SK-N-SH (cell line): ENCODE results near the gene KCTD19. TPM values are rescaled to one million over a fixed set of nuclear protein-coding genes. Genes with fewer than 3 reads are reported as not detected.

Source experiments
- CTCF ChIA-PET: fragments of 300-600, 350-600 bp; formaldehyde crosslinking; extraction: SDS; loops from one replicate; lab custom pipeline; 2021; lab: Yijun Ruan, JAX
- POLR2A ChIA-PET: fragments of 350-600 bp; sonication (Branson Sonifier 250); formaldehyde crosslinking; extraction: SDS; loops from one replicate; lab custom pipeline; 2020; ENCODE audit warnings: antibody characterized with exemption, inconsistent platforms; lab: Yijun Ruan, JAX
- DNase-seq: peaks from one replicate; pipeline ENCODE4 v3.0.0; 2012
- H2AFZ ChIP-seq: fragments of 200-600 bp; sonication (generic); 2 replicates; pipeline ENCODE4 v1.8.1; 2016; ENCODE audit warnings: antibody characterized with exemption, mild to moderate bottlenecking, low read depth
- H3F3A ChIP-seq: fragments of 200-600 bp; sonication (generic); replicated peaks from 2 replicates; pipeline ENCODE3; 2016; ENCODE audit warnings: antibody characterized with exemption, mild to moderate bottlenecking; ENCODE audit not compliant: insufficient read depth
- H3K27ac ChIP-seq, 2 experiments: fragments of 200-500 bp in 1 of 2; fragments of 200-600 bp in 1 of 2; sonication (Bioruptor generic) in 1 of 2; sonication (generic), shearing (Covaris generic) in 1 of 2; 2 replicates each; pipeline versions ENCODE4 v1.5.1 to v1.6.1; 2014 to 2016; ENCODE audit warnings: low read depth in 2 of 2, inconsistent platforms in 1 of 2, low read length in 1 of 2, mild to moderate bottlenecking in 1 of 2, mixed read lengths in 1 of 2
- H3K27me3 ChIP-seq: fragments of 200-600 bp; sonication (generic), shearing (Covaris generic); 2 replicates; pipeline ENCODE4 v1.6.1; 2016; ENCODE audit warnings: mixed run types; ENCODE audit not compliant: insufficient read depth
- H3K36me3 ChIP-seq, 2 experiments: fragments of 200-500 bp in 1 of 2; fragments of 200-600 bp in 1 of 2; sonication (Bioruptor generic) in 1 of 2; sonication (generic) in 1 of 2; replicated peaks in 1 of 2; 2 replicates each; pipeline versions ENCODE3 to v1.5.1; 2014 to 2016; ENCODE audit warnings: low read length in 1 of 2, mild to moderate bottlenecking in 1 of 2; ENCODE audit not compliant: insufficient read depth in 2 of 2, control insufficient read depth in 1 of 2
- H3K4me1 ChIP-seq, 2 experiments: fragments of 200-500 bp in 1 of 2; fragments of 200-600 bp in 1 of 2; sonication (Bioruptor generic) in 1 of 2; sonication (generic), shearing (Covaris generic) in 1 of 2; 2 replicates each; pipeline versions ENCODE4 v1.5.1 to v1.6.1; 2014 to 2016; ENCODE audit warnings: low read depth in 1 of 2, low read length in 1 of 2, mixed run types in 1 of 2; ENCODE audit not compliant: insufficient read depth in 2 of 2, control insufficient read depth in 1 of 2
- H3K4me2 ChIP-seq: fragments of 200-600 bp; sonication (generic), shearing (Covaris generic); 2 replicates; pipeline ENCODE4 v1.6.1; 2017; ENCODE audit warnings: mixed run types
- H3K4me3 ChIP-seq, 2 experiments: fragments of 200-500 bp in 1 of 2; fragments of 200-600 bp in 1 of 2; sonication (Bioruptor generic) in 1 of 2; sonication (generic), shearing (Covaris generic) in 1 of 2; 2 replicates each; pipeline versions ENCODE4 v1.5.1 to v1.8.1; 2014 to 2016; ENCODE audit warnings: low read depth in 2 of 2, inconsistent platforms in 1 of 2, low read length in 1 of 2, mild to moderate bottlenecking in 1 of 2, mixed read lengths in 1 of 2, moderate library complexity in 1 of 2
- H3K79me2 ChIP-seq: fragments of 200-600 bp; sonication (generic); 2 replicates; pipeline ENCODE4 v1.8.1; 2017; ENCODE audit warnings: mild to moderate bottlenecking; ENCODE audit not compliant: insufficient read depth
- H3K9ac ChIP-seq: fragments of 200-600 bp; sonication (generic); 2 replicates; pipeline ENCODE4 v1.6.1; 2017; ENCODE audit warnings: mixed run types
- H3K9me2 ChIP-seq: fragments of 200-600 bp; sonication (generic); 2 replicates; pipeline ENCODE4 v1.6.1; 2017; ENCODE audit warnings: mixed run types
- H3K9me3 ChIP-seq: fragments of 200-600 bp; sonication (generic); 2 replicates; pipeline ENCODE4 v1.6.1; 2017; ENCODE audit warnings: mixed run types, mild to moderate bottlenecking, moderate library complexity
- H4K20me1 ChIP-seq: fragments of 200-600 bp; sonication (generic); 2 replicates; pipeline ENCODE4 v1.6.1; 2017; ENCODE audit warnings: mild to moderate bottlenecking, mixed run types; ENCODE audit not compliant: insufficient read depth
- CHD2 ChIP-seq: fragments of 150-350 bp; IDR thresholded peaks from 2 replicates; pipeline ENCODE4 v1.6.1; 2018; ENCODE audit warnings: low read length; ENCODE audit not compliant: partially characterized antibody
- ELF1 ChIP-seq: IDR thresholded peaks from 2 replicates; pipeline ENCODE4 v1.4.0; 2012
- EZH2phosphoT487 ChIP-seq: fragments of 200-600 bp; sonication (generic); IDR thresholded peaks from 2 replicates; pipeline ENCODE4 v1.6.1; 2017; ENCODE audit warnings: low read depth, mixed run types, mild to moderate bottlenecking, antibody characterized with exemption, moderate library complexity, borderline replicate concordance
- FOXM1 ChIP-seq: IDR thresholded peaks from 2 replicates; pipeline ENCODE4 v1.4.0; 2012; ENCODE audit warnings: low read depth, mild to moderate bottlenecking
- GATA2 ChIP-seq: sonication (generic); formaldehyde crosslinking; IDR thresholded peaks from 2 replicates; pipeline ENCODE4 v1.5.0; 2020; ENCODE audit warnings: mild to moderate bottlenecking, missing genetic modification reagents
- MEF2A ChIP-seq: IDR thresholded peaks from 2 replicates; pipeline ENCODE4 v1.4.0; 2012; ENCODE audit warnings: low read depth, borderline replicate concordance
- NFIC ChIP-seq: IDR thresholded peaks from 2 replicates; pipeline ENCODE4 v1.4.0; 2012; ENCODE audit warnings: borderline replicate concordance
- POLR2AphosphoS5 ChIP-seq: IDR thresholded peaks from 2 replicates; pipeline ENCODE4 v1.6.1; 2012; ENCODE audit warnings: low read depth, low read length
- RCOR1 ChIP-seq: fragments of 150-350 bp; IDR thresholded peaks from 2 replicates; pipeline ENCODE4 v1.6.1; 2017; ENCODE audit warnings: antibody characterized with exemption, low read length
- RFX5 ChIP-seq: IDR thresholded peaks from 2 replicates; pipeline ENCODE4 v1.6.1; 2012; ENCODE audit warnings: mild to moderate bottlenecking, improper control_type of control experiment, low read length
- RXRA ChIP-seq: IDR thresholded peaks from 2 replicates; pipeline ENCODE4 v1.4.0; 2012; ENCODE audit warnings: low read depth, mild to moderate bottlenecking, borderline replicate concordance
- SIN3A ChIP-seq: IDR thresholded peaks from 2 replicates; pipeline ENCODE4 v1.6.1; 2012; ENCODE audit warnings: low read depth, mild to moderate bottlenecking, low read length, moderate library complexity, borderline replicate concordance
- SMC3 ChIP-seq: IDR thresholded peaks from 2 replicates; pipeline ENCODE4 v1.6.1; 2012; ENCODE audit warnings: low read depth, low read length, improper control_type of control experiment
- TAF1 ChIP-seq: IDR thresholded peaks from 2 replicates; pipeline ENCODE4 v1.6.1; 2012; ENCODE audit warnings: low read depth, mild to moderate bottlenecking, low read length, moderate library complexity, borderline replicate concordance
- TCF12 ChIP-seq: IDR thresholded peaks from 2 replicates; pipeline ENCODE4 v1.4.0; 2012
- YY1 ChIP-seq: IDR thresholded peaks from 2 replicates; pipeline ENCODE4 v1.4.0; 2012; ENCODE audit warnings: low read depth, mild to moderate bottlenecking
- WGBS: methylation state at CpG from one replicate; pipeline ENCODE4 v1.1.6; 2017; ENCODE audit warnings: low lambda C conversion rate; 5-methylcytosine and 5-hydroxymethylcytosine counted together
- polyA plus RNA-seq, 3 experiments: library from polyadenylated mRNA; depleted of rRNA; stranded (reverse); fragments of >200 nt; gene quantifications; 2 replicates each; pipeline ENCODE4 v1.2.3, GENCODE V29; 2012
- TF ChIP-seq, protein P1 (sequence below): fragments of 150-350 bp; IDR thresholded peaks from 2 replicates; pipeline ENCODE4 v1.6.1; 2016; ENCODE audit warnings: mild to moderate bottlenecking, low read depth, low read length
- TF ChIP-seq, protein P2 (sequence below): IDR thresholded peaks from 2 replicates; pipeline ENCODE4; 2012
- TF ChIP-seq, protein P3 (sequence below): IDR thresholded peaks from 2 replicates; pipeline ENCODE4 v1.6.1; 2012; ENCODE audit warnings: mild to moderate bottlenecking, low read depth, low read length, moderate library complexity
- TF ChIP-seq, protein P4 (sequence below): fragments of 200-600 bp; sonication (generic); IDR thresholded peaks from 2 replicates; pipeline ENCODE4 v1.6.1; 2017; ENCODE audit warnings: antibody characterized with exemption, mild to moderate bottlenecking, moderate library complexity

KCTD19 gene
- polyA plus RNA-seq, 1 of the 3 experiments (the other 2 are of a cell fraction) = 1.8 TPM

DNA sequence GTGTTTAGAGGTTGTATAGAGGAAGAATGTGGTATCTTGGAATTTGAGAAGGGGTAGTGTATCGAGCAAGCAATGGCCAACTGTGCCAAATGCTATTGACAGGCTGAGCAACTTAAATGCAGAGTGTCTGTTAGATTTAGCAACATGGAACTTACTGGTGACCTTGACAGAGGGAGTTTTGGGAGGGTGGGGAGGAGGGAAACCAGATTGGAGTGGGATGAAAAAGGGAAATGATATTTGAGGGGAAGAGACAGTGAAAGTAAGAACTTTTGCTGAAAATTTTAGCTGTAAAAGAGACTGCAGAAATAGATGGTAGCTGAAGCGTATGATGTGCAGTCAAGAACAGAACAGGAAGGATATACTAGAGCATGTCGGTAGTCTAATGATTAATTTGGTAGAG, 1.2 kb upstream of the KCTD19 start:
- no peaks in the 10 kb centered on the region for H3K79me2 ChIP-seq
- no peaks in the 10 kb centered on the region for H3K9me2 ChIP-seq
- DNase-seq = no peak
- no peaks in the 10 kb centered on the region for H3K27me3 ChIP-seq
- H3K4me3 ChIP-seq = no peak overlapping the region
- H3K4me2 ChIP-seq = no peak overlapping the region
- 80% methylated on average over 3 of the region's 3 CpGs for WGBS
- H4K20me1 ChIP-seq = no peaks in the 10 kb centered on the region
- H3K9me3 ChIP-seq = no peaks in the 10 kb centered on the region
- H3K4me1 ChIP-seq = peaks cover 0 to 6% of the 10 kb centered on the region in 2 experiments; a peak in 1 of 4 replicates
- TF ChIP-seq SMC3 = no peak
- TF ChIP-seq EZH2phosphoT487 = no peak
- TF ChIP-seq POLR2AphosphoS5 = no peak
- TF ChIP-seq NFIC = no peak
- TF ChIP-seq CHD2 = no peak
- TF ChIP-seq, protein P1, sequence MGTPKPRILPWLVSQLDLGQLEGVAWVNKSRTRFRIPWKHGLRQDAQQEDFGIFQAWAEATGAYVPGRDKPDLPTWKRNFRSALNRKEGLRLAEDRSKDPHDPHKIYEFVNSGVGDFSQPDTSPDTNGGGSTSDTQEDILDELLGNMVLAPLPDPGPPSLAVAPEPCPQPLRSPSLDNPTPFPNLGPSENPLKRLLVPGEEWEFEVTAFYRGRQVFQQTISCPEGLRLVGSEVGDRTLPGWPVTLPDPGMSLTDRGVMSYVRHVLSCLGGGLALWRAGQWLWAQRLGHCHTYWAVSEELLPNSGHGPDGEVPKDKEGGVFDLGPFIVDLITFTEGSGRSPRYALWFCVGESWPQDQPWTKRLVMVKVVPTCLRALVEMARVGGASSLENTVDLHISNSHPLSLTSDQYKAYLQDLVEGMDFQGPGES = no peak
- no peak for TF ChIP-seq TCF12
- TF ChIP-seq RXRA = no peak
- no peak for TF ChIP-seq MEF2A
- TF ChIP-seq RFX5 = no peak
- no peak for TF ChIP-seq FOXM1
- TF ChIP-seq, protein P2, sequence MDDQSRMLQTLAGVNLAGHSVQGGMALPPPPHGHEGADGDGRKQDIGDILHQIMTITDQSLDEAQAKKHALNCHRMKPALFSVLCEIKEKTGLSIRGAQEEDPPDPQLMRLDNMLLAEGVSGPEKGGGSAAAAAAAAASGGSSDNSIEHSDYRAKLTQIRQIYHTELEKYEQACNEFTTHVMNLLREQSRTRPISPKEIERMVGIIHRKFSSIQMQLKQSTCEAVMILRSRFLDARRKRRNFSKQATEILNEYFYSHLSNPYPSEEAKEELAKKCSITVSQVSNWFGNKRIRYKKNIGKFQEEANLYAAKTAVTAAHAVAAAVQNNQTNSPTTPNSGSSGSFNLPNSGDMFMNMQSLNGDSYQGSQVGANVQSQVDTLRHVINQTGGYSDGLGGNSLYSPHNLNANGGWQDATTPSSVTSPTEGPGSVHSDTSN = no peak
- no peak for TF ChIP-seq SIN3A
- TF ChIP-seq, protein P3, sequence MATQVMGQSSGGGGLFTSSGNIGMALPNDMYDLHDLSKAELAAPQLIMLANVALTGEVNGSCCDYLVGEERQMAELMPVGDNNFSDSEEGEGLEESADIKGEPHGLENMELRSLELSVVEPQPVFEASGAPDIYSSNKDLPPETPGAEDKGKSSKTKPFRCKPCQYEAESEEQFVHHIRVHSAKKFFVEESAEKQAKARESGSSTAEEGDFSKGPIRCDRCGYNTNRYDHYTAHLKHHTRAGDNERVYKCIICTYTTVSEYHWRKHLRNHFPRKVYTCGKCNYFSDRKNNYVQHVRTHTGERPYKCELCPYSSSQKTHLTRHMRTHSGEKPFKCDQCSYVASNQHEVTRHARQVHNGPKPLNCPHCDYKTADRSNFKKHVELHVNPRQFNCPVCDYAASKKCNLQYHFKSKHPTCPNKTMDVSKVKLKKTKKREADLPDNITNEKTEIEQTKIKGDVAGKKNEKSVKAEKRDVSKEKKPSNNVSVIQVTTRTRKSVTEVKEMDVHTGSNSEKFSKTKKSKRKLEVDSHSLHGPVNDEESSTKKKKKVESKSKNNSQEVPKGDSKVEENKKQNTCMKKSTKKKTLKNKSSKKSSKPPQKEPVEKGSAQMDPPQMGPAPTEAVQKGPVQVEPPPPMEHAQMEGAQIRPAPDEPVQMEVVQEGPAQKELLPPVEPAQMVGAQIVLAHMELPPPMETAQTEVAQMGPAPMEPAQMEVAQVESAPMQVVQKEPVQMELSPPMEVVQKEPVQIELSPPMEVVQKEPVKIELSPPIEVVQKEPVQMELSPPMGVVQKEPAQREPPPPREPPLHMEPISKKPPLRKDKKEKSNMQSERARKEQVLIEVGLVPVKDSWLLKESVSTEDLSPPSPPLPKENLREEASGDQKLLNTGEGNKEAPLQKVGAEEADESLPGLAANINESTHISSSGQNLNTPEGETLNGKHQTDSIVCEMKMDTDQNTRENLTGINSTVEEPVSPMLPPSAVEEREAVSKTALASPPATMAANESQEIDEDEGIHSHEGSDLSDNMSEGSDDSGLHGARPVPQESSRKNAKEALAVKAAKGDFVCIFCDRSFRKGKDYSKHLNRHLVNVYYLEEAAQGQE = no peak
- TF ChIP-seq ELF1 = no peak
- TF ChIP-seq RCOR1 = no peak
- no peak for TF ChIP-seq TAF1
- no peak for TF ChIP-seq GATA2 (CRISPR knock-in tag)
- TF ChIP-seq, protein P4, sequence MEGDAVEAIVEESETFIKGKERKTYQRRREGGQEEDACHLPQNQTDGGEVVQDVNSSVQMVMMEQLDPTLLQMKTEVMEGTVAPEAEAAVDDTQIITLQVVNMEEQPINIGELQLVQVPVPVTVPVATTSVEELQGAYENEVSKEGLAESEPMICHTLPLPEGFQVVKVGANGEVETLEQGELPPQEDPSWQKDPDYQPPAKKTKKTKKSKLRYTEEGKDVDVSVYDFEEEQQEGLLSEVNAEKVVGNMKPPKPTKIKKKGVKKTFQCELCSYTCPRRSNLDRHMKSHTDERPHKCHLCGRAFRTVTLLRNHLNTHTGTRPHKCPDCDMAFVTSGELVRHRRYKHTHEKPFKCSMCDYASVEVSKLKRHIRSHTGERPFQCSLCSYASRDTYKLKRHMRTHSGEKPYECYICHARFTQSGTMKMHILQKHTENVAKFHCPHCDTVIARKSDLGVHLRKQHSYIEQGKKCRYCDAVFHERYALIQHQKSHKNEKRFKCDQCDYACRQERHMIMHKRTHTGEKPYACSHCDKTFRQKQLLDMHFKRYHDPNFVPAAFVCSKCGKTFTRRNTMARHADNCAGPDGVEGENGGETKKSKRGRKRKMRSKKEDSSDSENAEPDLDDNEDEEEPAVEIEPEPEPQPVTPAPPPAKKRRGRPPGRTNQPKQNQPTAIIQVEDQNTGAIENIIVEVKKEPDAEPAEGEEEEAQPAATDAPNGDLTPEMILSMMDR = no peak
- no peak for TF ChIP-seq YY1
- H2AFZ ChIP-seq = no peak overlapping the region
- no peaks in the 10 kb centered on the region for H3K36me3 ChIP-seq
- H3F3A ChIP-seq = peaks cover 23% of the 10 kb centered on the region
- ChIA-PET POLR2A (interaction anchor here (1.0 to 1.4 kb wide), 2 partner anchors 79 to 154 kb away, joined by 3 to 4 read pairs; partner anchors contain the start of genes ATP6V0D1 and SLC9A5), CTCF (interaction anchor here (0.9 to 3.1 kb wide), 16 partner anchors 11 to 140 kb away, joined by 3 to 26 read pairs (median 6); partner anchors contain the start of gene ZDHHC1)
- no peak overlapping the region for H3K9ac ChIP-seq
- H3K27ac ChIP-seq = no peak overlapping the region
